Uterine smooth muscle cell (primary cell): ENCODE results near the gene FAM131A. TPM values are rescaled to one million over a fixed set of nuclear protein-coding genes. Genes with fewer than 3 reads are reported as not detected.

Experiments used
- total RNA-seq: library from RNA; depleted of rRNA; stranded (reverse); fragments of >200 nt; gene quantifications from 2 replicates; pipeline ENCODE4 v1.2.3, GENCODE V29; 2014

FAM131A gene
- 29.7 and 42.6 TPM in 2 replicates for total RNA-seq

DNA sequence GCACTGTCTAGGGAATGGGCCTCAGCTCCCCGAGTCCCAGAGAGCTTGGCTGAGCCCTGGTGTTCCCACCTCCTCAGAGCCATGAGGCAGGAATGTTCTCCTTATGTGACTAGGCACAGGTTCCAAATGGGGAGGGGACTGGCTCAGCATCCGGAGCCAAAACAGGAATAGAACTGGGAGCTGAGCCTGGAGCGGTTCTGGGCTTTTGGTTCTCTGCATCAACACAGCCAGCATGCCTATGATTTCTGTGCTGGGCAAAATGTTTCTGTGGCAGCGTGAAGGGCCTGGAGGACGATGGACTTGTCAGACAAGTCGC is at the start of gene FAM131A:
Gene FAM131A, plus strand, starts transcription at position 202 of the 316 bp plus-strand sequence. Its CDS starts 31 bp downstream, at position 233.

DNA sequence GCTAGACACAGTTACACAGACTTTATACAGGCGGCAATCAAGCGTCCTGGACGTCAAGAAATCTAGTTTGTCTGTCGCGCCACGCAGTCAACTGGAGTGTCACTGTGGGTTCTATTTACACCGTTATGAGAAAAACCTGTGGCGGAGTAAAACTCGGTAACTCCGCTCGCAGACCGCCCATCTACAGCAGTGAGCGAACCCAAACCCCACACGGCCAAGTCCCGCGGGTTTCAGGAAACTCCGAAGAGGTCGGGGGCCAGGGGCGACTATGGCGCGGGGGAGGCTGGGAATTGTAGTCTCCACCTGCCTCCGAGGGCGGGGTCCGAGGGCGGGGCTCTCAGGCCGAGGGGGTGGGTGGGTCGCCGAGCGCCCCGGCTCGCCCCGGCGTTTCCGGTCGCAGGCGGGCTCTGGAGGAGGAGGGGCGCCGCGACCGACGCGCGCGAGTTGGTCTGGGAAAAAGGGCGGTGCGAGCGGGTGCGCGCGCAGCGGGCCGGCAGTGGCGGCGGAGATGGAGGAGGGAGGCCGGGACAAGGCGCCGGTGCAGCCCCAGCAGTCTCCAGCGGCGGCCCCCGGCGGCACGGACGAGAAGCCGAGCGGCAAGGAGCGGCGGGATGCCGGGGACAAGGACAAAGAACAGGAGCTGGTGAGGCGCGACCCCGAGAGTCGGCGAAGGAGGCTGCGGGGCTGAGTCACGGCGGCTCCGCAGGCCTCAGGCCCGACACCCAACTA is 38.5 kb upstream of the FAM131A start, which contains the start of gene PSMD2:
Gene PSMD2, plus strand, starts transcription at position 483 of the 729 bp plus-strand sequence. Its CDS starts 26 bp downstream, at position 509.

GRCh38 chr3:184314363-184314699 is 23.1 kb upstream of the FAM131A start, which contains the start of gene EIF4G1:
Gene EIF4G1 (plus strand): TSS chr3:184314606. CDS start chr3:184315797, 1,191 bp downstream.

DNA sequence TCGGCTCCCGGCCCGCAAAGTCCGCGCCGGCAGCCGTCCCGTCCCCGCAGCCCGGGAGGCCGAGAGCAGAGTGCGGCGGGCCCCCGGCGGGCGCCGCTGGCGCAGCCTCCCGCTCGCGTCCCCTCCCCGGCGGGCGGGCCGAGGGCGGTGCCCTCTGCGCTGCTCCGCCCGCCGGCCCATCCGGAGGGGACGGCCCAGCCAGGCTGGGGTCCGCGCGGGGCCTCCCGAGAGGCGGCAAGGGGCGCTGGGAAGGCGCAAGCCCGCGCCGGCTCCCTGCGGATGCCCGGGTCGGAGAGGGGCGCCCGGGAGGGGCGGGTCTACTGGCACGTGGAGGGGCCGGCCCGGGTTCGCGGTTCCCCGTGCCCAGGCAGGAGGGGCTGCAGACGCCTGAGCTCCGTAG is 24.1 kb downstream of the FAM131A start, which contains the start of the genes CLCN2 and POLR2H:
Gene CLCN2, minus strand, starts transcription at position 74 of the 400 bp plus-strand sequence. CDS start 126 bp downstream, outside the sequence.
Gene POLR2H, plus strand, starts transcription at position 179 of the 400 bp plus-strand sequence. CDS start 1,783 bp downstream, outside the sequence.

GRCh38 chr3:184377882-184378445 is 40.6 kb downstream of the FAM131A start, which contains the start of gene THPO:
Gene THPO (minus strand): TSS chr3:184378207. CDS start chr3:184376259, 1,948 bp downstream.

DNA sequence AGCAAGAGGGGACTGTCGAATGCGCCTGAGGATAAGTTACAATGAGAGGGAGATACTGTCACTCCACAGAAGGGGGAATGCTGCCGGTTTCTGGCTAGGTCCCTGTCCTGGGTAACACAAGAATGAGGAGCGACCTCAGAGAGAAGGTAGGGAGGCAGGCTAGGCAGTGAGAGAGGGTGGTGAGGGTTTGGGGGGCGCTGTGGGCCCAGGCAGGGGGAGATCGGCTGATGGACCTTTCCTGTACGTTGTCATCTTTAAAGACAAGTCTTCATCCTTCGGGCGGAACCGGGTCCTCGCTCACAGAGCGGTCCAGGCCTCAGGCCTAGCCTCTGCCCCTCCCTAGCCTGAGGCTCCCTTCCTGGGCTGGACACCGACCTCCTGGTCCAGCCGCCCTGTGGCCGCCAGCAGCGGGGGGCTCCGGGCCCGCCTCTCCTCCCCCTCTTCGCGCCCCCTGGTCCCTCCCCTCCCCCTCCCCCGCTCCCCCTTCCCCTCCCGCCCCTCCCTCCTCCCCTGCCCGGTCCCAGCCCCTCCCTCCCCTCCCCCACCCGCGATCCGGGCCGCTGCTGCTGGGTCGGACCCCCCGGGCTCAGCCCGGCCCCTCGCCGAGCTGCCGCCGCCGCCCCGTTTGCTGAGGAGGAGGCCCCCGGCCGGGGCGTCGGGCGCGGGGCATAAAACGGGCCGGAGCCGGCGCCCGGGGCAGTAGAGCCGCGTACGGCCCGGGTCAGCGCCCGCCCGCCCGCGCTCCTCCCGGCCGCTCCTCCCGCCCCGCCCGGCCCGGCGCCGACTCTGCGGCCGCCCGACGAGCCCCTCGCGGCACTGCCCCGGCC is 42.2 kb downstream of the FAM131A start, which contains the start of gene CHRD:
Gene CHRD, plus strand, starts transcription at position 697 of the 827 bp plus-strand sequence. CDS start 265 bp downstream, outside the sequence.

Other genes starting within 250 kb of the FAM131A start
- gene HTR3E, start 240.5 kb upstream of the FAM131A start, total RNA-seq = not detected in 2 replicates
- 37.4 and 57.3 TPM in 2 replicates for gene EIF2B5, start 202.2 kb upstream of the FAM131A start, total RNA-seq
- 30.9 and 38.6 TPM in 2 replicates for gene DVL3, start 182.2 kb upstream of the FAM131A start, total RNA-seq
- 531 and 599 TPM in 2 replicates for gene AP2M1, start 162.7 kb upstream of the FAM131A start, total RNA-seq
- 51.6 and 57.7 TPM in 2 replicates for gene ABCF3, start 151.4 kb upstream of the FAM131A start, total RNA-seq
- not detected in 2 replicates for gene VWA5B2, start 108.0 kb upstream of the FAM131A start, total RNA-seq
- 31.5 and 33.0 TPM in 2 replicates for gene ALG3, start 88.6 kb upstream of the FAM131A start, total RNA-seq
- 1.6 and 2.2 TPM in 2 replicates for gene EEF1AKMT4, start 87.9 kb upstream of the FAM131A start, total RNA-seq
- 0.25 and 0.33 TPM in 2 replicates for gene CAMK2N2, start 76.0 kb upstream of the FAM131A start, total RNA-seq
- gene ECE2, start 61.6 kb upstream of the FAM131A start, total RNA-seq = under 0.01 TPM in 1 of 2 replicates, not detected in the other
- gene PSMD2, start 38.4 kb upstream of the FAM131A start, total RNA-seq = 711 and 1,487 TPM in 2 replicates
- 282 and 359 TPM in 2 replicates for gene EIF4G1, start 23.0 kb upstream of the FAM131A start, total RNA-seq
- 2.7 and 4.1 TPM in 2 replicates for gene CLCN2, start 24.0 kb downstream of the FAM131A start, total RNA-seq
- 108 and 155 TPM in 2 replicates for gene POLR2H, start 24.1 kb downstream of the FAM131A start, total RNA-seq
- gene THPO, start 40.6 kb downstream of the FAM131A start, total RNA-seq = 0.25 and 0.66 TPM in 2 replicates
- 7.4 and 9.3 TPM in 2 replicates for gene CHRD, start 42.5 kb downstream of the FAM131A start, total RNA-seq
- 4.5 and 8.5 TPM in 2 replicates for gene EPHB3, start 224.2 kb downstream of the FAM131A start, total RNA-seq